PC-9 (cell line): ENCODE measurements around the gene GNB1. TPM values are rescaled to one million over a fixed set of nuclear protein-coding genes. Genes with fewer than 3 reads are reported as not detected.
A peak's percentile ranks its signal among the peaks of the same experiment; 100 is the strongest.

Experiments
- BruUV-seq: library from RNA; stranded (reverse); fragments of 400-500 nt; replicated peaks from 2 replicates; lab custom pipeline; 2021; lab: Mats Ljungman, UMichigan
- CTCF ChIA-PET: fragments of 300-600 bp; sonication (Branson Sonifier 250); formaldehyde crosslinking; loops from one replicate; lab custom pipeline; 2022; ENCODE audit warnings: antibody characterized with exemption; lab: Charles Lee
- POLR2A ChIA-PET: fragments of 300-600 bp; sonication (Branson Sonifier 250); formaldehyde crosslinking; loops from one replicate; lab custom pipeline; 2022; ENCODE audit warnings: antibody characterized with exemption; ENCODE audit not compliant: unreplicated experiment; lab: Charles Lee
- DNase-seq, 2 experiments: peaks; one replicate each; pipeline versions ENCODE4 v3.0.0 to v3.0.0-alpha.2; 2015 to 2022; ENCODE audit warnings: mixed read lengths in 1 of 2
- H2AFZ ChIP-seq: fragments of 200-600 bp; sonication (generic); 2 replicates; pipeline ENCODE4 v1.8.1; 2017; ENCODE audit warnings: antibody characterized with exemption
- H3F3A ChIP-seq: fragments of 200-600 bp; sonication (generic); 2 replicates; pipeline ENCODE4 v1.8.1; 2017; ENCODE audit warnings: antibody characterized with exemption, mild to moderate bottlenecking, low read depth; ENCODE audit not compliant: insufficient read depth
- H3K27ac ChIP-seq: fragments of 200-600 bp; sonication (generic); 2 replicates; pipeline ENCODE4 v1.6.1; 2016; ENCODE audit warnings: mixed run types
- H3K27me3 ChIP-seq: fragments of 200-600 bp; sonication (generic); 2 replicates; pipeline ENCODE4 v1.6.1; 2016; ENCODE audit warnings: low read depth, mixed run types; ENCODE audit not compliant: insufficient read depth
- H3K36me3 ChIP-seq: fragments of 200-600 bp; sonication (generic); 2 replicates; pipeline ENCODE4 v1.6.1; 2016; ENCODE audit warnings: low read depth, mixed run types
- H3K4me1 ChIP-seq: fragments of 200-600 bp; sonication (generic); replicated peaks from 2 replicates; pipeline ENCODE4 v1.6.1; 2016; ENCODE audit warnings: mixed run types; ENCODE audit not compliant: insufficient read depth
- H3K4me2 ChIP-seq: fragments of 200-600 bp; sonication (generic); 2 replicates; pipeline ENCODE4 v1.6.1; 2017; ENCODE audit warnings: mixed run types
- H3K4me3 ChIP-seq: fragments of 200-600 bp; sonication (generic); 2 replicates; pipeline ENCODE4 v1.6.1; 2016; ENCODE audit warnings: mixed run types
- H3K79me2 ChIP-seq: fragments of 200-600 bp; sonication (generic); 2 replicates; pipeline ENCODE4 v1.6.1; 2017; ENCODE audit warnings: low read depth, mixed run types
- H3K9me2 ChIP-seq: fragments of 200-600 bp; sonication (generic); 2 replicates; pipeline ENCODE4 v1.8.1; 2017; ENCODE audit warnings: mild to moderate bottlenecking; ENCODE audit not compliant: insufficient read depth
- H3K9me3 ChIP-seq: fragments of 200-600 bp; sonication (generic); 2 replicates; pipeline ENCODE4 v1.8.1; 2016; ENCODE audit warnings: low read depth; ENCODE audit not compliant: insufficient read depth
- H4K20me1 ChIP-seq: fragments of 200-600 bp; sonication (generic); 2 replicates; pipeline ENCODE4 v1.8.1; 2017; ENCODE audit not compliant: insufficient read depth
- CTCF ChIP-seq: fragments of 200-600 bp; sonication (generic); conservative IDR thresholded peaks from 2 replicates; pipeline ENCODE4 v1.6.1; 2017; ENCODE audit warnings: mixed run types, antibody characterized with exemption, mild to moderate bottlenecking, moderate library complexity
- EZH2 ChIP-seq: fragments of 200-600 bp; sonication (generic); IDR thresholded peaks from 2 replicates; pipeline ENCODE4 v1.8.0; 2017; ENCODE audit warnings: antibody characterized with exemption, low read depth
- intact Hi-C: fragments of 100-400 bp; cut with micrococcal nuclease; formaldehyde crosslinking; loops from one replicate; pipeline ENCODE4 v1.10.0; 2022; ENCODE audit not compliant: unreplicated experiment
- total RNA-seq: library from RNA; stranded (reverse); gene quantifications from 2 replicates; pipeline ENCODE4 v1.2.3, GENCODE V29; 2021

The GNB1 gene
- total RNA-seq, 1 experiment from 2014 or later = 286 TPM

- peaks cover 28% of the 10 kb centered on the region; the same call in 1 of the 2 replicates for H3K36me3 ChIP-seq
- peak overlapping the region; percentile 71 for H3K4me2 ChIP-seq
- CTCF ChIA-PET = interaction anchor here (0.6 to 1.1 kb wide), 2 partner anchors 148 to 654 kb away, joined by 4 read pairs; no protein-coding TSS in a partner anchor
- BruUV-seq = TSS peak; percentile 75
- H3K9me3 ChIP-seq = no peaks in the 10 kb centered on the region
- H3K9me2 ChIP-seq = no peaks in the 10 kb centered on the region
- intact Hi-C loops = no loop called here
- peak overlapping the region; percentile 28; the same call in 1 of the 2 replicates for H3K4me3 ChIP-seq
- no peaks in the 10 kb centered on the region for H3K27me3 ChIP-seq
- no peak overlapping the region for H2AFZ ChIP-seq
- H3K4me1 ChIP-seq = peaks cover 57% of the 10 kb centered on the region
- peaks cover 50% of the 10 kb centered on the region for H3F3A ChIP-seq
- peaks cover 54% of the 10 kb centered on the region for H3K79me2 ChIP-seq
- no peak for DNase-seq
- peaks cover 20% of the 10 kb centered on the region for H4K20me1 ChIP-seq
- POLR2A ChIA-PET = interaction anchor here (1.0 to 1.4 kb wide), 2 partner anchors 22 to 24 kb away, joined by 5 to 6 read pairs; no protein-coding TSS in a partner anchor
- TF ChIP-seq EZH2 (no peak), CTCF (no peak)
- peak overlapping the region; percentile 76 for H3K27ac ChIP-seq
Observed at GRCh38 chr1:1758059-1758621, 132.7 kb downstream of the GNB1 start.

DNA sequence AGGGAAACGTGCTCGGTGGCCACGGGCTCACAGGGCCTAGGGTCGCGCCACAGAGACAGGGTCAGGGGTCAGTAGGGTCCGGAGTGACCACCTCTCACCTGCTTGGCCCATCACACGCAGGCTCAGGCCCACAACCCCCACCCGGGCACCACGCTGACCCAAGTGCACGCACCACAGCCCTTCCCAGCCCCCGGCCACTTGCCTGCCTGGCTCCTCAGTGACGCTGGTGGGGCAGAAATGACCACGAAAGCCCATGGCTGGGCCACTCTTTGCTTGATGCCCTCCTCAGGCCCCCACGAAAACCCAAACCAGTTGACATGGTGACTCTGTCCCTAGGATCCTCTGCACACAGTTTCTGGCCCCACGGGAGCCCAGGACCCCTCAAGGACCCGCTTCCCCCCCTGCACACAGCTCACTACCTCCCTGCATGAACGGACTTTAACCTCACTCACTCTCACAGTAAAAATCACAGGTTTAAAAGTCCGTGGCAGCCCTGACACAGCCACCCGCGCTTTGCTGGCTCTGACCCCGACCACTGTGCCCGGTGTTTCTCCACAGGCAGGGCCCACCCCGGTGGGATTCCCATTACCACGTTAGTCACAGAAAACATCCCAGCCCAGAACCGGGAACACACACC lies 133.3 kb downstream of the GNB1 start:
- H3K79me2 ChIP-seq = peaks cover 51% of the 10 kb centered on the region
- no peak for TF ChIP-seq EZH2
- no peak for TF ChIP-seq CTCF
- no peaks in the 10 kb centered on the region for H3K27me3 ChIP-seq
- H3K9me2 ChIP-seq = no peaks in the 10 kb centered on the region
- H3K4me3 ChIP-seq = no peak overlapping the region
- peak overlapping the region; percentile 76 for H3K27ac ChIP-seq
- H3K9me3 ChIP-seq = no peaks in the 10 kb centered on the region
- no TSS peak for BruUV-seq
- DNase-seq = peak in 1 of 2 experiments; percentile 22
- peaks cover 44% of the 10 kb centered on the region for H3F3A ChIP-seq
- peak overlapping the region; percentile 71 for H3K4me2 ChIP-seq
- peaks cover 51% of the 10 kb centered on the region for H3K4me1 ChIP-seq
- peaks cover 16% of the 10 kb centered on the region for H4K20me1 ChIP-seq
- H2AFZ ChIP-seq = no peak overlapping the region
- intact Hi-C loops = no loop called here
- CTCF ChIA-PET = no interaction called here
- POLR2A ChIA-PET = no interaction called here
- peaks cover 28% of the 10 kb centered on the region; the same call in 1 of the 2 replicates for H3K36me3 ChIP-seq

GRCh38 chr1:1756661-1757421 lies 134.0 kb downstream of the GNB1 start:
- intact Hi-C loops = no loop called here
- ChIA-PET CTCF (no interaction called here), POLR2A (no interaction called here)
- Histone ChIP-seq H4K20me1 (peaks cover 11% of the 10 kb centered on the region; the same call in 1 of the 2 replicates), H3K9me3 (no peaks in the 10 kb centered on the region), H3K4me2 (no peak overlapping the region), H3K27ac (no peak overlapping the region), H3K36me3 (peaks cover 23% of the 10 kb centered on the region; the same call in 1 of the 2 replicates), H3K27me3 (no peaks in the 10 kb centered on the region), H3K9me2 (no peaks in the 10 kb centered on the region), H3K79me2 (peaks cover 44% of the 10 kb centered on the region), H3K4me3 (no peak overlapping the region), H3F3A (peaks cover 40% of the 10 kb centered on the region), H3K4me1 (peaks cover 44% of the 10 kb centered on the region), H2AFZ (no peak overlapping the region)
- BruUV-seq = no TSS peak
- TF ChIP-seq EZH2 = no peak
- TF ChIP-seq CTCF = no peak
- no peak for DNase-seq
